Endothelial cell of umbilical vein (primary cell): ENCODE results near the gene FMN1.

Experiments
- CTCF ChIP-seq, 2 donors: IDR thresholded peaks; 1 replicate in 1 of 2; 2 replicates in 1 of 2; pipeline ENCODE4 v1.5.1; 2011; ENCODE audit warnings: low read length in 2 of 2, mild to moderate bottlenecking in 2 of 2, moderate library complexity in 2 of 2, control low read depth in 1 of 2, inconsistent platforms in 1 of 2, low read depth in 1 of 2; ENCODE audit not compliant: insufficient read depth in 1 of 2; ENCODE audit errors: extremely low read depth in 1 of 2
- EZH2 ChIP-seq: IDR thresholded peaks from 2 replicates; pipeline ENCODE4 v1.6.1; 2012; ENCODE audit warnings: borderline replicate concordance, low read depth, mild to moderate bottlenecking, moderate library complexity, low read length, inconsistent platforms; ENCODE audit not compliant: severe bottlenecking
- JUN ChIP-seq: IDR thresholded peaks from 2 replicates; pipeline ENCODE4 v1.6.1; 2011; ENCODE audit warnings: borderline replicate concordance, low read depth; ENCODE audit not compliant: insufficient read length, insufficient read depth
- POLR2AphosphoS5 ChIP-seq: IDR thresholded peaks from 2 replicates; pipeline ENCODE4 v1.6.1; 2012; ENCODE audit warnings: low read depth, mild to moderate bottlenecking, control low read depth, low read length, moderate library complexity; ENCODE audit not compliant: insufficient read depth

- TF ChIP-seq CTCF (IDR thresholded peaks at IDR 0.05; ENCODE audit: extremely low read depth in 1 of 2, insufficient read depth in 1 of 2, low read depth in 1 of 2, low read length in 2 of 2) (no peak), JUN (no peak), EZH2 (no peak), POLR2AphosphoS5 (no peak)
Observed at GRCh38 chr15:33094336-33094735, 100.2 kb downstream of the FMN1 start.
